SW480 (cell line): ENCODE results near the gene HSD11B1.

ENCODE experiments used
- DNase-seq: peaks from one replicate; pipeline ENCODE4 v3.0.0-alpha.2; 2016; ENCODE audit warnings: low spot score

The HSD11B1 gene

GRCh38 chr1:209756615-209757445 lies 52.2 kb downstream of the HSD11B1 start:
- no peak for DNase-seq

- no peak for DNase-seq
Measured at GRCh38 chr1:209758400-209758799, 53.8 kb downstream of the HSD11B1 start.

GRCh38 chr1:209759829-209760359 lies 55.2 kb downstream of the HSD11B1 start:
- no peak for DNase-seq

GRCh38 chr1:209761011-209761635 lies 56.5 kb downstream of the HSD11B1 start:
- DNase-seq: no peak

GRCh38 chr1:209766051-209766450 lies 61.4 kb downstream of the HSD11B1 start:
- no peak for DNase-seq

GRCh38 chr1:209767096-209767495 lies 62.5 kb downstream of the HSD11B1 start:
- DNase-seq: no peak

- DNase-seq: no peak
Measured at GRCh38 chr1:209767706-209768105, 63.1 kb downstream of the HSD11B1 start.

- no peak for DNase-seq
Measured at GRCh38 chr1:209768354-209768774, 63.7 kb downstream of the HSD11B1 start.

GRCh38 chr1:209769171-209769904 lies 64.7 kb downstream of the HSD11B1 start:
- peak; percentile 35 for DNase-seq

GRCh38 chr1:209769971-209770370 lies 65.3 kb downstream of the HSD11B1 start:
- DNase-seq: no peak

GRCh38 chr1:209770636-209771415 lies 66.2 kb downstream of the HSD11B1 start:
- no peak for DNase-seq

- DNase-seq: no peak
Measured at GRCh38 chr1:209772126-209772525, 67.5 kb downstream of the HSD11B1 start.

- no peak for DNase-seq
Measured at GRCh38 chr1:209774592-209774991, 69.9 kb downstream of the HSD11B1 start.

GRCh38 chr1:209775678-209776077 lies 71.0 kb downstream of the HSD11B1 start:
- DNase-seq: no peak

- DNase-seq: no peak
Measured at GRCh38 chr1:209777587-209777986, 72.9 kb downstream of the HSD11B1 start.

- DNase-seq: no peak
Measured at GRCh38 chr1:209778102-209778501, 73.5 kb downstream of the HSD11B1 start.

GRCh38 chr1:209780268-209780667 lies 75.6 kb downstream of the HSD11B1 start:
- DNase-seq: no peak

GRCh38 chr1:209783386-209783785 lies 78.7 kb downstream of the HSD11B1 start:
- DNase-seq: no peak
